ENCODE results near the gene ABO.

DNA sequence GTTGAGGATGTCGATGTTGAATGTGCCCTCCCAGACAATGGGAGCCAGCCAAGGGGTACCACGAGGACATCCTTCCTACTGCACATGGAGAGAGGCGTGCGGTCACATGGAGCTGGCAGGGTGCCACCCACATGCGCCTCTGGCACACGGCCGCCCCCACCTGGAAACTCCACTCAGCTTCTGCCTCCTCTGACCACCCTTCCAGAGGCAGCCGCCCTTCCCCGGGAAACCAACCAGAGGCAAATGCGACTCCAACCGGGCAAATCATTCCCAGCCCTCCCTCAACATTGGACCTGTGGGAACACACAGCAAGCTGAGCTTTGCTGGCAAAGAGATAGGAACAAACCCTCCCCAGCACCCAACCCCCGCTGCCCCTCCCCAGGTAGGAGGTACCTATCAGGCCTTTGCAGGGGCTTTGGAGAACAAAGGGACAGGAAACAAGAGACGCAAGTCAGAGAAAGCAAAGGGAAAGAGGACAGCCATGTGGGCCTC is 17.5 kb downstream of the ABO start:
- TF ChIP-seq RBM22 (IDR thresholded peaks at IDR 0.05; ENCODE audit: low read depth, low read length, poor library complexity, severe bottlenecking) (no peak), HNRNPK (IDR thresholded peaks at IDR 0.05; ENCODE audit: low read depth, low read length, poor library complexity, severe bottlenecking) (no peak), POLR2A (conservative IDR thresholded peaks at IDR 0.05) (no peak), RBBP5 (IDR thresholded peaks at IDR 0.05; ENCODE audit: borderline replicate concordance, insufficient read depth, low read length, poor library complexity, severe bottlenecking) (no peak), ZC3H4 (CRISPR knock-in tag; IDR thresholded peaks at IDR 0.05; ENCODE audit: borderline replicate concordance) (no peak), TFAM (CRISPR knock-in tag; conservative IDR thresholded peaks at IDR 0.05) (no peak), CBFB (CRISPR knock-in tag; IDR thresholded peaks at IDR 0.05) (no peak)
- TF ChIP-seq, protein P1, sequence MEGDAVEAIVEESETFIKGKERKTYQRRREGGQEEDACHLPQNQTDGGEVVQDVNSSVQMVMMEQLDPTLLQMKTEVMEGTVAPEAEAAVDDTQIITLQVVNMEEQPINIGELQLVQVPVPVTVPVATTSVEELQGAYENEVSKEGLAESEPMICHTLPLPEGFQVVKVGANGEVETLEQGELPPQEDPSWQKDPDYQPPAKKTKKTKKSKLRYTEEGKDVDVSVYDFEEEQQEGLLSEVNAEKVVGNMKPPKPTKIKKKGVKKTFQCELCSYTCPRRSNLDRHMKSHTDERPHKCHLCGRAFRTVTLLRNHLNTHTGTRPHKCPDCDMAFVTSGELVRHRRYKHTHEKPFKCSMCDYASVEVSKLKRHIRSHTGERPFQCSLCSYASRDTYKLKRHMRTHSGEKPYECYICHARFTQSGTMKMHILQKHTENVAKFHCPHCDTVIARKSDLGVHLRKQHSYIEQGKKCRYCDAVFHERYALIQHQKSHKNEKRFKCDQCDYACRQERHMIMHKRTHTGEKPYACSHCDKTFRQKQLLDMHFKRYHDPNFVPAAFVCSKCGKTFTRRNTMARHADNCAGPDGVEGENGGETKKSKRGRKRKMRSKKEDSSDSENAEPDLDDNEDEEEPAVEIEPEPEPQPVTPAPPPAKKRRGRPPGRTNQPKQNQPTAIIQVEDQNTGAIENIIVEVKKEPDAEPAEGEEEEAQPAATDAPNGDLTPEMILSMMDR (IDR thresholded peaks at IDR 0.05 in 2 of 3, conservative IDR thresholded peaks at IDR 0.05 in 1 of 3; ENCODE audit: insufficient read depth in 2 of 3, low read depth in 1 of 3, low read length in 3 of 3) = no peak
- TF ChIP-seq, protein P2, sequence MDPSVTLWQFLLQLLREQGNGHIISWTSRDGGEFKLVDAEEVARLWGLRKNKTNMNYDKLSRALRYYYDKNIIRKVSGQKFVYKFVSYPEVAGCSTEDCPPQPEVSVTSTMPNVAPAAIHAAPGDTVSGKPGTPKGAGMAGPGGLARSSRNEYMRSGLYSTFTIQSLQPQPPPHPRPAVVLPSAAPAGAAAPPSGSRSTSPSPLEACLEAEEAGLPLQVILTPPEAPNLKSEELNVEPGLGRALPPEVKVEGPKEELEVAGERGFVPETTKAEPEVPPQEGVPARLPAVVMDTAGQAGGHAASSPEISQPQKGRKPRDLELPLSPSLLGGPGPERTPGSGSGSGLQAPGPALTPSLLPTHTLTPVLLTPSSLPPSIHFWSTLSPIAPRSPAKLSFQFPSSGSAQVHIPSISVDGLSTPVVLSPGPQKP (CRISPR knock-in tag; IDR thresholded peaks at IDR 0.05) = no peak

All from K562 (cell line).